ENCODE results near the gene CCNF.

The CCNF gene

GRCh38 chr16:2460391-2460713, 31.1 kb downstream of the CCNF start:
- DNase-seq, result no peak
- no peaks in the 10 kb centered on the region for H3K27me3 ChIP-seq (replicated peaks)
- H3K4me3 ChIP-seq (ENCODE audit: low read depth, low read length), result peak overlapping the region; percentile 61
- in situ Hi-C loops (cut with HindIII; ENCODE audit: low pct_ligation_motif_present, low sequenced_read_pairs), result no loop called here
- no peak overlapping the region for H3K27ac ChIP-seq
- TF ChIP-seq CTCF (IDR thresholded peaks at IDR 0.05; ENCODE audit: low read depth, low read length, missing control alignments), result no peak
- peaks cover 8% of the 10 kb centered on the region for H3K36me3 ChIP-seq (replicated peaks)

- Histone ChIP-seq H3K4me3 (ENCODE audit: low read depth, low read length) (peak overlapping the region; percentile 61), H3K27me3 (replicated peaks) (no peaks in the 10 kb centered on the region), H3K27ac (no peak overlapping the region), H3K36me3 (replicated peaks) (peaks cover 8% of the 10 kb centered on the region)
- in situ Hi-C loops (cut with HindIII; ENCODE audit: low pct_ligation_motif_present, low sequenced_read_pairs), result no loop called here
- TF ChIP-seq CTCF (IDR thresholded peaks at IDR 0.05; ENCODE audit: low read depth, low read length, missing control alignments), result no peak
- no peak for DNase-seq
These were observed 31.7 kb downstream of the CCNF start for GRCh38 chr16:2460916-2461315.

DNA sequence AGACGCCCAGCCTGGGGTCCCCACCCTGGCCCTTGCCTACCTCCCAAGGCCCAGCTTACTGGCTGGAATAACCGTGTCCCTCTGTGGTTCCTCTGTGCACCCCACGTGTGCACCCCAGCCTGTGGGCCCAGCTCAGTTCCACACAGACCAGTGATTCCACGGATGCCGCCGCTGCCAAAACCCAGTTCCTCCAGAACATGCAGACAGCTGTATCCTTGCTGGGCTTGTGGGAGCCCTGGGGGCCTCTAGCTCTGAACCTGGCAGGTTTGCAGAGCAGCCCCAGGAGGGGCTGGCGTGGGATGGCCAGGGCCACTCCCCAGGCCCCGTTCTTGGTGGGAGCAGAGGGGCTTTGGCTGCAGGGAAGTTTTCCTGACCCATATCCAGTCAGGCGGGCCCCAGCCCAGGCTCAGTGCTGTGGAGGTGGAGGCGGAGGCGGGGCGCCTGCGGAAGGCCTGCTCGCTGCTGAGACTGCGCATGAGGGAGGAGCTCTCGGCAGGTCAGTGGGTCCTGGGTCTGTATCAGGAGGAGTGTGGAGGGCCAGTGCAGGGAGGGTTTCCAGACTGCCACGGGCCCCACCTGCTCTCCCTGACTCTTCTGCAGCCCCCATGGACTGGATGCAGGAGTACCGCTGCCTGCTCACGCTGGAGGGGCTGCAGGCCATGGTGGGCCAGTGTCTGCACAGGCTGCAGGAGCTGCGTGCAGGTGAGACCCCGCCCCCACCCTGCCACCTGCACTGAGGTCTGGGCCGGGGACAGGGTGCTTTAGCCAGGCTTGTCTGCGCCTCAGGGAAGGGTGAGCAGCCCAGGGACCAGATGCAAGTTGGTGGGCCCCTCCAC, 33.0 kb downstream of the CCNF start:
- no peak for TF ChIP-seq CTCF (IDR thresholded peaks at IDR 0.05; ENCODE audit: low read depth, low read length, missing control alignments)
- Histone ChIP-seq H3K27ac (no peak overlapping the region), H3K36me3 (replicated peaks) (no peaks in the 10 kb centered on the region), H3K4me3 (ENCODE audit: low read depth, low read length) (no peak overlapping the region), H3K27me3 (replicated peaks) (no peaks in the 10 kb centered on the region)
- in situ Hi-C loops (cut with HindIII; ENCODE audit: low pct_ligation_motif_present, low sequenced_read_pairs), result no loop called here
- no peak for DNase-seq

DNA sequence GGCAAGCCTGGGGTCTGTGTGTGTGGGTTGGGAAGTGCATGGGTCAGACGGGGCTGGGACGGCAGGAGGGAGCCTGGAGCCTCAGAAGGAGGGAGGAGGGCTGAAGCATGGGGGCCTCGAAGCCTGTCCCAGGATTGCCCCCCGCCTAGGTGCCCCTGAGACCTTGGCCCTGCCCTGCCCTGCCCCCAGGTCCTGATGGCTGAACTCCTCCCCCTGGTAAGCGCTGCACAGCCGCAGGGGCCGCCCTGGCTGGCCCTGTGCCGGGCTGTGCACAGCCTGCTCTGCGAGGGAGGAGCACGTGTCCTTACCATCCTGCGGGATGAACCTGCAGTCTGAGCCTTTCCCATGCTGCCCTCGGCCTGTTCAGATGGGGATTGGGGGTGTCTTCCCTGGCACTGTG, 35.1 kb downstream of the CCNF start:
- Histone ChIP-seq H3K27me3 (replicated peaks) (no peaks in the 10 kb centered on the region), H3K4me3 (ENCODE audit: low read depth, low read length) (no peak overlapping the region), H3K27ac (no peak overlapping the region), H3K36me3 (replicated peaks) (no peaks in the 10 kb centered on the region)
- no peak for DNase-seq
- no peak for TF ChIP-seq CTCF (IDR thresholded peaks at IDR 0.05; ENCODE audit: low read depth, low read length, missing control alignments)
- in situ Hi-C loops (cut with HindIII; ENCODE audit: low pct_ligation_motif_present, low sequenced_read_pairs), result no loop called here

- Histone ChIP-seq H3K36me3 (replicated peaks) (no peaks in the 10 kb centered on the region), H3K27ac (no peak overlapping the region), H3K4me3 (ENCODE audit: low read depth, low read length) (no peak overlapping the region), H3K27me3 (replicated peaks) (no peaks in the 10 kb centered on the region)
- in situ Hi-C loops (cut with HindIII; ENCODE audit: low pct_ligation_motif_present, low sequenced_read_pairs), result no loop called here
- no peak for DNase-seq
- peak; percentile 60 for TF ChIP-seq CTCF (IDR thresholded peaks at IDR 0.05; ENCODE audit: low read depth, low read length, missing control alignments)
These were observed 36.6 kb downstream of the CCNF start for GRCh38 chr16:2465653-2466415.
